ENCODE measurements around the gene CAMK2A.

CAMK2A gene

DNA sequence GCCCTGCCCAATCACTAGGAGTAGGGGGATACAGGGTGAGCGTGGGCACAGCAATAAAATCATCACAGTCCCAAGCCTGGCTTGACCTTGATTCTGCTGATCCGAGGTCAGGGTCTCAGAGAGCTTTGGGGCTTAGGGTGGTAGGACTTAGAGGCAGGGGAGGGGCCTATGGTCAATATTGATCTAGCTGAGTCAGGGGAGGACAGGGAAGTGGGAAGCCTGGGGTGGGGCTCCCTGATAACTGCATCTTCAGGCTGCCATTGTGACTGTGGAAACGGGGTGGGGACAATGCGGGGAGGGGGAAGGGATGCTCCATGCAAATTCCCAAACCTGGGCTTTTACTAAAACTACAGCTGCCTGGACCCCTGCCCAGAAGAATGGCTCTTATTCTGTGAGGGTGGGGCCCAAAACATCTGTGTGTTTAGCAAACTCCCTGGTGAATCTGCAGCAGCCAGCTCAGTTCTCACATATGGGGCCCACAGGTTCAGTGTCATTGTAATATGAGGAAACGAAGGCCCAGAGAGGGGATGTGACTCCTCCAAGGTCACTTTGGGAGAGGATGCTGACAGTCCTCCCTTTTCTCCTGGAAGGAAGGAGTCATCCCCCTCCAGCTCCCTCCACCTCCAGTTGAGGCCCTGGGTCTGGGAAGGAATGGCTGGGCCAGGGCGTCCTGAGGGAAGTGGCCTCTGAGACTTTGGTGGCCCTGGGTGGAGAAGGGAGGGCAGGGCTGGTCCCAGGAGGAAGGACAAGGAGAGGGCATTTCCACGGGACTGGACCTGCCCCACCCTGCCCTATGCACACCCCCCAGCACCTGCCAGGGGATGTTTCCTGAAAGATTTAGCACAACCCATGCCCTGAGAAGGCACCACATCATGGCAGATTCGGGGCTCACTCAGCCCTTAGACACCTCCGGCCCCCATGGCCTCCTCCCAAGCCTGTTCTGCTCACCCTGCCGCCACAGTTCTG, 73.3 kb downstream of the CAMK2A start:
- no peak overlapping the region for H3K4me3 ChIP-seq (ENCODE audit: low read depth, low read length)
- DNase-seq (ENCODE audit: low read depth): no peak
- TF ChIP-seq, protein P1, sequence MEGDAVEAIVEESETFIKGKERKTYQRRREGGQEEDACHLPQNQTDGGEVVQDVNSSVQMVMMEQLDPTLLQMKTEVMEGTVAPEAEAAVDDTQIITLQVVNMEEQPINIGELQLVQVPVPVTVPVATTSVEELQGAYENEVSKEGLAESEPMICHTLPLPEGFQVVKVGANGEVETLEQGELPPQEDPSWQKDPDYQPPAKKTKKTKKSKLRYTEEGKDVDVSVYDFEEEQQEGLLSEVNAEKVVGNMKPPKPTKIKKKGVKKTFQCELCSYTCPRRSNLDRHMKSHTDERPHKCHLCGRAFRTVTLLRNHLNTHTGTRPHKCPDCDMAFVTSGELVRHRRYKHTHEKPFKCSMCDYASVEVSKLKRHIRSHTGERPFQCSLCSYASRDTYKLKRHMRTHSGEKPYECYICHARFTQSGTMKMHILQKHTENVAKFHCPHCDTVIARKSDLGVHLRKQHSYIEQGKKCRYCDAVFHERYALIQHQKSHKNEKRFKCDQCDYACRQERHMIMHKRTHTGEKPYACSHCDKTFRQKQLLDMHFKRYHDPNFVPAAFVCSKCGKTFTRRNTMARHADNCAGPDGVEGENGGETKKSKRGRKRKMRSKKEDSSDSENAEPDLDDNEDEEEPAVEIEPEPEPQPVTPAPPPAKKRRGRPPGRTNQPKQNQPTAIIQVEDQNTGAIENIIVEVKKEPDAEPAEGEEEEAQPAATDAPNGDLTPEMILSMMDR (conservative IDR thresholded peaks at IDR 0.05; ENCODE audit: low read depth, low read length): no peak

DNA sequence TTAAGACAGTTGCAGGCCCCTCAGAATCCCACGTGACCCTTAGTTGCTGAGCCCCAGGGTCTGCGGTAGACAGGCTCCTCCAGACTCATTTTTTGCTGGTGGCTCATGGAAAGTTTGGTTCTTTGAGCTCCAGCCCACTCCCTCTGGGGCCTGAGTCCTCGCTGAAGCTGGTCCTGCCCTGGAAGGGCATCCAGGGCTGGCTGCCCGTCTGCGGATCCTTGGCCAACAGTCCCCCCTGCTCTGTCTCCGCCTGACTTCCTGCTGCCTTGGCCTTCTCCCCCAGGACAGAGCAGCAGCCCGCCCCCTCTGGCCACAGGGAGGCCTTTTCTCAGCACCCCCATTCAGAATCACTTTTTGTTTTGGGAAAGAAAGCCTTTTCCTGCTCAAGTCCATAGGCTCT, 75.3 kb downstream of the CAMK2A start:
- TF ChIP-seq, protein P1 (conservative IDR thresholded peaks at IDR 0.05; ENCODE audit: low read depth, low read length): peak; percentile 31
- H3K4me3 ChIP-seq (ENCODE audit: low read depth, low read length): no peak overlapping the region
- DNase-seq (ENCODE audit: low read depth): peak; percentile 52

DNA sequence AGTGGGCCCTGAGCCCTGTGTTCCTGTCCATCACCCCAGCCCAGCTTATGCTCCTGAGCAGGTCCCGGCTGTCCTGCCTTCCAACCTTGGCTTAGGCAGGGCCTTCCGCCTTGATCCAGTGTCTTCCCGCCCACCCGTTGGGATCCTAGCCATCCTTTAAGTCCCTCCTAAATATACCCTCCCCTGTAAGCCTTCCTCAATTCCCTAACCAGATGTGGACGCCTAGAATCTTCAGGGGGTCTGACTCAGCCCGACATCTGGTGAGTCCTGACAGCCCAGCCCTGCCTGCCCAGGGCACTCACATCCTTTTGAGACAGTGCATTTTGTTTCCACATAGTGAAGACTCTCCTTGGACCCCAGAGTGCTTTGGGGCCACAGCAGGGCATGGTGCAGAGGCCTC, 76.0 kb downstream of the CAMK2A start:
- TF ChIP-seq, protein P1 (conservative IDR thresholded peaks at IDR 0.05; ENCODE audit: low read depth, low read length): no peak
- peak; percentile 56 for DNase-seq (ENCODE audit: low read depth)
- H3K4me3 ChIP-seq (ENCODE audit: low read depth, low read length): no peak overlapping the region

DNA sequence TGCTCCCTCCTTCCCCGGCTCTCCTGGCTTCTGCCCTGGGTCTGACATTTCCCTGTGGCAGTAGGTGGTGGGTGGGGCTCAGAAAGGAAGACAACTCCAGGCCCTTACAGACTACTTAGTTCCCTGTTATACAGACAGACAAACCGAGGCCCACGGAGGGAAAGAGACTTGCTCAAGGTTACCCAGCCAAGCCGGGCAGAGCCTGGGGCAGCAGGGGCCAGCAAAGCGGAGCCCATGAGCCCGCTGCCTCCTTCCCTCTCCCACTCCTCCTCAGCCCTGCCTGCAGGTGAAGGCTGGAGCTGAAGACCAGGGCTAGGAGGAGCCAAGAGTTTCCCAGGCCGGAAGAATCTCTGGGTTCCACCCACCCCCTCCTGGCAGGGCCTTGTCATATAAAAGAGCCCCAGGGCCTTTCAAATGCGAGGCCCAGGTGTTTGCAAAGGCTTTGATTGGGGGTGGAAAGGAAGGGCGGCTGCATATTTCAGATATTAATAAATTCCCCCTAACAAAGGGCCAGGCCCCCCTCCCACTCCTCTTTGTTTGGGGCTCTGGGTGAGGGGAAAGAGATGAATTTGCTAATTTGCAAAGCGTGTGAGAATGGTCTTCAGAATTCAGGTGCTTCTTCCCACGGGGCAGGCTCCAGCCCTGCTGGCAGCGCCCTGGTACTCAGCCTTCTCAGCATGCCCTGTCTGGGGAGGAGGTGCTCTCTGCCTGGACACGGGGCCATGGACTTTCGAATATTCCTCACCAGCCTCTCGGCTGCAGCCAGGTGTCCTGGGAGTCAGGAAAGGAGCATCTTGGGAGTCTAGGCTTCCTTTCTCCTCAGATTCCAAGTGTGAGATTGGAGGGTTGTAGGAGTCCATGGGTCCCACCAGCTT, 78.2 kb downstream of the CAMK2A start:
- TF ChIP-seq, protein P1 (conservative IDR thresholded peaks at IDR 0.05; ENCODE audit: low read depth, low read length): no peak
- H3K4me3 ChIP-seq (ENCODE audit: low read depth, low read length): no peak overlapping the region
- no peak for DNase-seq (ENCODE audit: low read depth)

DNA sequence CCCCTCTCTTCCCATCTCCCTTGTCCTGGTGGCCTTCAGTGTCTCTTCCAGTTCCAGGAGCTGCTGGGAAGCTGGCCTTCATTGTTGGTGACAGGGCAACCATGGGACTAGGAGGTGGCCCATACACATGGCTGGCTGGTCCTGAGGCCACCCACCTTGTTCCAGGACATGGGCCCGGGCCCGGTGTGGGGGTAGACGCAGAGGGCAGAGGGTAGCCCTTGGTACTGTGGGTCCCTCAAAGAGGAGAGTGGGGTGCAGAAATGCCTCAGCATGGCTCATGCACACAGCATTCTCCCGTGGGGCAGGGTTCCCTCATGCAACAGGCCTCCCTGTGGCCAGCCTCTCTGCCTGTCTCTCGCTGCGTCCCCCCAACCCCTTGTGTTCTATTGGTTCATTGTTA, 78.9 kb downstream of the CAMK2A start:
- TF ChIP-seq, protein P1 (conservative IDR thresholded peaks at IDR 0.05; ENCODE audit: low read depth, low read length): no peak
- H3K4me3 ChIP-seq (ENCODE audit: low read depth, low read length): no peak overlapping the region
- DNase-seq (ENCODE audit: low read depth): no peak

DNA sequence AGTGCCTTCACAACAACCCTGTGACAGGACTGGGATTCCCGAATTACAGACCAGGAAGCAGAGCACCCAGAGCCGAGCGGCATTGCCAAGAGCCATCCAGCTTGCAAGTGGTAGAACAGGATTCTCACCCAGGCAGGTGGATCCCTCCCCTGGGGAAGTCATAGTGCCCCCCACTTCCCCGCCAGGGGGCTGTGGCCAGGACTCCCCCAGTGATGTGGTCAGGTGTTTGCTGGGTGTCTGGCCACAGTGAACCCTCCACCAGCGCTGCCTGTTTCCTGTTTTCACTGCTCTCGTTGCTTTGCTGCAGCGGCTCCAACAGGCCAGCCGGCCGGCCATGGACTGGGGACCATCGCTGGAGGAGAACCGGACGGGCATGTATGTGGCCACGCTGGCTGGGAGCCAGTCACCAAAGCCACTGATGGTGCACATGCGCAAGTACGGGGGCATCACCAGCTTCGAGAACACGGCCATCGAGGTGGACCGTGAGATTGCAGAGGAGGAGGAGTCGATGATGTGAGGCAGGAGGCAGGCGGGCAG, 80.4 kb downstream of the CAMK2A start:
- peak; percentile 42 for DNase-seq (ENCODE audit: low read depth)
- TF ChIP-seq, protein P1 (conservative IDR thresholded peaks at IDR 0.05; ENCODE audit: low read depth, low read length): no peak
- H3K4me3 ChIP-seq (ENCODE audit: low read depth, low read length): no peak overlapping the region

All from choroid plexus epithelial cell (primary cell).